ENCODE data around the gene FAM32A. TPM values are rescaled to one million over a fixed set of nuclear protein-coding genes. Genes with fewer than 3 reads are reported as not detected.

Gene FAM32A
- total and polyA plus RNA-seq, 7 donors, result 86.9 to 239 (median 93.8) TPM

GRCh38 chr19:16234552-16235445 is 49.6 kb downstream of the FAM32A start:
- H3K27me3 ChIP-seq, result no peaks in the 10 kb centered on the region
- no peak for TF ChIP-seq POLR2A (IDR thresholded peaks at IDR 0.05)
- TF ChIP-seq POLR2AphosphoS5 (IDR thresholded peaks at IDR 0.05), result no peak
- TF ChIP-seq EP300 (IDR thresholded peaks at IDR 0.05), result no peak
- no peak for TF ChIP-seq CTCF (IDR thresholded peaks at IDR 0.05)
- no peaks in the 10 kb centered on the region for H3K4me1 ChIP-seq
- no peak overlapping the region for H3K27ac ChIP-seq
- peaks cover 4 to 61% (median 32%) of the 10 kb centered on the region in 4 donors for H3K36me3 ChIP-seq
- DNase-seq, result no peak
- H3K4me3 ChIP-seq, result no peak overlapping the region
- no peaks in the 10 kb centered on the region for H3K9me3 ChIP-seq
- WGBS, 2 donors, result 90 to 91% methylated on average over 41 of the region's 41 CpGs
- intact Hi-C loops (cut with DNase I), result no loop called here

- TF ChIP-seq POLR2A (IDR thresholded peaks at IDR 0.05) (no peak), POLR2AphosphoS5 (IDR thresholded peaks at IDR 0.05) (no peak), EP300 (IDR thresholded peaks at IDR 0.05) (no peak), CTCF (IDR thresholded peaks at IDR 0.05) (no peak)
- no peak overlapping the region for H3K4me3 ChIP-seq
- H3K27me3 ChIP-seq, result no peaks in the 10 kb centered on the region
- no peaks in the 10 kb centered on the region for H3K9me3 ChIP-seq
- WGBS, 2 donors, result 85 to 94% methylated on average over 21 of the region's 21 CpGs
- peaks cover 4 to 50% (median 24%) of the 10 kb centered on the region in 4 donors for H3K36me3 ChIP-seq
- intact Hi-C loops (cut with DNase I), result no loop called here
- H3K4me1 ChIP-seq, result no peaks in the 10 kb centered on the region
- no peak overlapping the region for H3K27ac ChIP-seq
- no peak for DNase-seq
Measured at GRCh38 chr19:16235811-16236652, 50.8 kb downstream of the FAM32A start.

Small RNA genes within 50 kb of the gene (small RNA-seq; reads per million reads assigned to genes)
- gene RF00017, result 0 reads per million in 3 donors

Other genes starting within 250 kb of the FAM32A start
- not detected for gene OR10H4, start 236.4 kb upstream of the FAM32A start, total RNA-seq
- not detected for gene OR10H4, start 236.4 kb upstream of the FAM32A start, polyA plus RNA-seq
- gene TPM4, start 108.9 kb upstream of the FAM32A start, total RNA-seq, result 100 to 1,000 TPM; 222 to 826 (median 353) TPM
- gene TPM4, start 108.9 kb upstream of the FAM32A start, polyA plus RNA-seq, result 100 to 1,000 TPM; 313 to 464 (median 374) TPM
- gene RAB8A, start 73.5 kb upstream of the FAM32A start, total RNA-seq, result 10 to 100 TPM; 32.8 to 43.9 (median 34.9) TPM
- gene RAB8A, start 73.5 kb upstream of the FAM32A start, polyA plus RNA-seq, result 100 to 1,000 TPM in 1 of 3 donors, 10 to 100 TPM in 2; 64.3 to 126 (median 79.4) TPM
- gene HSH2D, start 41.7 kb upstream of the FAM32A start, total RNA-seq, result 1 to 10 TPM in 2 of 4 donors, not detected in 2; 2.5 to 3.3 TPM
- 10 to 100 TPM; 14.4 to 40.0 (median 22.9) TPM for gene HSH2D, start 41.7 kb upstream of the FAM32A start, polyA plus RNA-seq
- not detected for gene CIB3, start 11.9 kb upstream of the FAM32A start, total RNA-seq
- under 1 TPM in 1 of 3 donors, not detected in 2; 0.69 TPM for gene CIB3, start 11.9 kb upstream of the FAM32A start, polyA plus RNA-seq
- 10 to 100 TPM; 57.1 to 63.7 (median 60.8) TPM for gene AP1M1, start 12.5 kb downstream of the FAM32A start, total RNA-seq
- gene AP1M1, start 12.5 kb downstream of the FAM32A start, polyA plus RNA-seq, result 10 to 100 TPM; 18.7 to 37.8 (median 20.4) TPM
- 10 to 100 TPM; 17.1 to 49.3 (median 28.3) TPM for gene KLF2, start 139.4 kb downstream of the FAM32A start, total RNA-seq
- 10 to 100 TPM in 1 of 3 donors, 1 to 10 TPM in 2; 2.8 to 25.9 (median 3.6) TPM for gene KLF2, start 139.4 kb downstream of the FAM32A start, polyA plus RNA-seq